ENCODE data around the gene NEUROG3. TPM values are rescaled to one million over a fixed set of nuclear protein-coding genes. Genes with fewer than 3 reads are reported as not detected.

The NEUROG3 gene
- total RNA-seq, 1 donor from 2014 or later = not detected

DNA sequence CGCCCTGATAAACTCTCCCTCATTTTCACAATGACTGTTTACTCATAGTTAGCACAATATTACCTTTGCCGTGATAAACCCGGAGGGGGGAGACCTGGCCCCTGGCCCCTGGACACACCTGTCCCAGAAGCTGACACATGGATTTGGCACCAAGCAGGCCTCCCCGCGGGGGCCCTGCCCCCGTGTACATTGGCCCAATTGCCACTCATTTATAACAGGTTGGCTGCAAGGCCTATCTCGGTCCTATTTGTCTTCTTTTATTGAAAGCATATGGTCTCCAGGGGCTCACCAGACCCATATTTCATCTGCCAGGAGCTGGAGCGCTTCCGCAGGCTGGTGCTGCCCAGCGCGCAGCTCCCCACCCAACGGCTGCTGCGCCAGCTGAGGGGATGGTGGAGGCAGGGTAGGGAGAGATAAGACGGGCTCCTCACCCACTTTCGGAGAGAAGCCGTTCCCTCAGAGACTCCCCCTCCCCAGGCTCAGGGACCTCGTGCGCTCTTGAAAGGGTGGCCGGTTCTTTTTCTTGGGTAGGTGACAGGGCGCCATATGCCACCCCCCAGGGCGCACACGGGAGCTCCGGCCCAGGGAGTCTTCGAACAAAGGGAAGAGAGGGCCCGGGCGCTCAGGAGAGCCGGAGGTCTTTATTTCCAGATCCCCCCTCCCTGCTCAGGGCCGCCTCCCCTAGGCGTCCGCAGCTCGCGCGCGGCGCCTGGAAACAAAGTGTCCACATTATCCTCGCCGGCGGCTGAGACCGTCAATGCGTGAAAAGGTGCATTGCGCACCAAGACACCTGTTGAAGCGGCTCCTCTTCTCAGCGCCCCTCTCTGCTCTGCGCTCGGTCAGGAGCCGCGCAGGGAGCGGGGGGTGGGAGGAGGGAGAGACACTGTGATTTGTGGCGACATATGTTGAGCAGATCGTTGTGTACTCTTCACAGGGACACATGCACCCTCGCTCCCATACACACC, 4.3 kb upstream of the NEUROG3 start:
- Mint-ChIP-seq H3K4me1 (ENCODE audit: unreplicated experiment) (peaks cover 39% of the 10 kb centered on the region), H3K27me3 (ENCODE audit: unreplicated experiment) (peaks cover 32% of the 10 kb centered on the region), H3K4me3 (ENCODE audit: unreplicated experiment) (no peak overlapping the region), H3K36me3 (ENCODE audit: low read depth, unreplicated experiment) (no peaks in the 10 kb centered on the region), H3K27ac (ENCODE audit: unreplicated experiment) (no peak overlapping the region), H3K9me3 (ENCODE audit: unreplicated experiment) (no peaks in the 10 kb centered on the region)
- no peak for DNase-seq (ENCODE audit: low spot score)
- TF ChIP-seq, protein P1, sequence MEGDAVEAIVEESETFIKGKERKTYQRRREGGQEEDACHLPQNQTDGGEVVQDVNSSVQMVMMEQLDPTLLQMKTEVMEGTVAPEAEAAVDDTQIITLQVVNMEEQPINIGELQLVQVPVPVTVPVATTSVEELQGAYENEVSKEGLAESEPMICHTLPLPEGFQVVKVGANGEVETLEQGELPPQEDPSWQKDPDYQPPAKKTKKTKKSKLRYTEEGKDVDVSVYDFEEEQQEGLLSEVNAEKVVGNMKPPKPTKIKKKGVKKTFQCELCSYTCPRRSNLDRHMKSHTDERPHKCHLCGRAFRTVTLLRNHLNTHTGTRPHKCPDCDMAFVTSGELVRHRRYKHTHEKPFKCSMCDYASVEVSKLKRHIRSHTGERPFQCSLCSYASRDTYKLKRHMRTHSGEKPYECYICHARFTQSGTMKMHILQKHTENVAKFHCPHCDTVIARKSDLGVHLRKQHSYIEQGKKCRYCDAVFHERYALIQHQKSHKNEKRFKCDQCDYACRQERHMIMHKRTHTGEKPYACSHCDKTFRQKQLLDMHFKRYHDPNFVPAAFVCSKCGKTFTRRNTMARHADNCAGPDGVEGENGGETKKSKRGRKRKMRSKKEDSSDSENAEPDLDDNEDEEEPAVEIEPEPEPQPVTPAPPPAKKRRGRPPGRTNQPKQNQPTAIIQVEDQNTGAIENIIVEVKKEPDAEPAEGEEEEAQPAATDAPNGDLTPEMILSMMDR (IDR thresholded peaks at IDR 0.05; ENCODE audit: unreplicated experiment) = no peak

DNA sequence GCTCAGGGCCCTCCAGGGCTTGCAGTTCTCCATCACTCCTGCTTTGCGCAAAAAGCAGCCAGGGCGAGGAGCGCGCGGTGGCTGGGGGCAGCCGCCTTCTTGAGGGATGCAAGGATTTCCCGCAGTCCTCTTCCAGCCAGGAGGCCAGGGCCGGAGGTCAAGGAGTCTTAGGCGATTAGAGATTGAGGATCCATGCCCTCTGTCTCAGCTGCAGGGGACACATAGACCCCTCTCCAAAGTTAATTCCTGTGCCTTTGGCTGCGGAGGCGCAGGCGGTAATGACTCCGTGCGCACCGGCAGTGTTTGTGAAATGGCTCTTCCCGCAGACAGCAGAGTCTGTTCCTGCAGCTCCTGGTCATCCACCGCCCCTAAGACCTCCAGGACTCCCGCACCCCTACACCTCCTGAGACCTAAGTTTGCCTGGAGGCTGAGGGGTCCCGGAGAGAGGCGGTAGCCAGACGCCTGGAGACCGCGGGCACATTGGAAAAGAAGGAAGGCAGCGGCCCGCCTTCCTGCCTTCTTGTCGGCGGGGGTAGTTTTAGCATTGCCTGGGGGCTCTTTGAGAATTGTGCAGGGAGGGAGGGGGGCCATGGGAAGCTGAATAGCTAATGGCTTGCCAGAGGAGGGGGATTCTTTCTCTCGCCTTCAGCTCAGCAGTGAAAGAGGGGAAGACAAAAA, 3.3 kb upstream of the NEUROG3 start:
- H3K27me3 Mint-ChIP-seq (ENCODE audit: unreplicated experiment) = peaks cover 37% of the 10 kb centered on the region
- DNase-seq (ENCODE audit: low spot score) = no peak
- no peak overlapping the region for H3K27ac Mint-ChIP-seq (ENCODE audit: unreplicated experiment)
- no peak overlapping the region for H3K4me3 Mint-ChIP-seq (ENCODE audit: unreplicated experiment)
- H3K9me3 Mint-ChIP-seq (ENCODE audit: unreplicated experiment) = no peaks in the 10 kb centered on the region
- no peaks in the 10 kb centered on the region for H3K36me3 Mint-ChIP-seq (ENCODE audit: low read depth, unreplicated experiment)
- peaks cover 43% of the 10 kb centered on the region for H3K4me1 Mint-ChIP-seq (ENCODE audit: unreplicated experiment)
- TF ChIP-seq, protein P1 (IDR thresholded peaks at IDR 0.05; ENCODE audit: unreplicated experiment) = no peak

DNA sequence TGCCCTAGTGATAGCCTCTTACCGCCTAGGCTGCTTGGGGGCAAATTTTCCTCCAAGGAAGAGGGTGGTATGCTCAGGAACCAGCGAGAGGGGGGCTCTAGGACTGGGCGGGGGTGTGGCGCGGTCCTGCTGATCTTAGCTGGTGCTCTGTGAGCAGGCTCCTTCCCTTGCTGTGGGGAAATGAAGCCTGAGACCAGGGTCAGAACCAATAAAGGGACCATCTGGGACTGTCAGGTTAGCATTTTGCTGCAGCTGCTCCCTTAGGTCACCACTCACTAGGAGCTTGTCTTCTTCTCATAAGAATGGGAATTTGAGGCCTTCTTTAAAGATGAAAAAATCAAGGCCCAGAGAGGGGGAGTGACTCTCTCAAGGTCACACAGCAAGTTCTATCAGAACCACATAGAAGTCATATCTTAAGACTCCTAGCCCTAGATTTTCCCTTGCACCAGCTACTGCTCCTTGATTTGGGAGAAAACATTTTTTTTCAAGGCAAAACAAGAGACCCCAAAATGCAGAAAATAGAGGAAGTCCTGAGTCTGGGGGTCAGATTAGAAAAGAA, 2.0 kb upstream of the NEUROG3 start:
- H3K36me3 Mint-ChIP-seq (ENCODE audit: low read depth, unreplicated experiment) = no peaks in the 10 kb centered on the region

DNA sequence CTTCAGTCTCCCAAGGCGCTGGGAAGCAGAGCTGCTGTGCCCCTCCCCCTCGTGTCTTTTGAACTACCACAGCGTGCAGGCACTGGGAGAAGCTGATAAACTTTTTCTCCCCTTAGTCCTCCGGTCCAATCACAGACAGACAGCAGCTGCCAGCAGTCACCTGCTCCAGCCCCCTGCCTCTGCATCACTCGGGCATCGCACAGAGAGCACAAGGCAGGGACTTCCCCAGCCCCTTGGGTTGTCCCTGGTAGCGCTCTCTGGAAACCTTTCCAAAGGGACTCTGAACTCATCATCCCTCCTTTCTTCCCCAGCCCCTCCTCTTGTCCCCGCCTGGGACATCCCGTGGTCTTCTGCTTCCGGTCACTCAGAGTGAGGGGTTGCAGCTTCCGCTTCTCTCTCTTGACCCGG, 1.4 kb upstream of the NEUROG3 start:
- TF ChIP-seq, protein P1 (IDR thresholded peaks at IDR 0.05; ENCODE audit: unreplicated experiment) = no peak
- Mint-ChIP-seq H3K4me1 (ENCODE audit: unreplicated experiment) (peaks cover 44% of the 10 kb centered on the region), H3K9me3 (ENCODE audit: unreplicated experiment) (no peaks in the 10 kb centered on the region), H3K27me3 (ENCODE audit: unreplicated experiment) (peaks cover 46% of the 10 kb centered on the region), H3K27ac (ENCODE audit: unreplicated experiment) (no peak overlapping the region), H3K4me3 (ENCODE audit: unreplicated experiment) (peak overlapping the region; percentile 78), H3K36me3 (ENCODE audit: low read depth, unreplicated experiment) (no peaks in the 10 kb centered on the region)
- no peak for DNase-seq (ENCODE audit: low spot score)

More for the DNA sequence above, 2.0 kb upstream of the NEUROG3 start:
- Mint-ChIP-seq H3K9me3 (ENCODE audit: unreplicated experiment) (no peaks in the 10 kb centered on the region), H3K4me3 (ENCODE audit: unreplicated experiment) (peak overlapping the region; percentile 78), H3K27me3 (ENCODE audit: unreplicated experiment) (peaks cover 44% of the 10 kb centered on the region), H3K4me1 (ENCODE audit: unreplicated experiment) (peaks cover 44% of the 10 kb centered on the region), H3K27ac (ENCODE audit: unreplicated experiment) (no peak overlapping the region)
- TF ChIP-seq, protein P1 (IDR thresholded peaks at IDR 0.05; ENCODE audit: unreplicated experiment) = no peak
- DNase-seq (ENCODE audit: low spot score) = no peak

Data from endothelial cell (in vitro differentiated cells).